ENCODE measurements around the gene LMOD3.

LMOD3 gene

DNA sequence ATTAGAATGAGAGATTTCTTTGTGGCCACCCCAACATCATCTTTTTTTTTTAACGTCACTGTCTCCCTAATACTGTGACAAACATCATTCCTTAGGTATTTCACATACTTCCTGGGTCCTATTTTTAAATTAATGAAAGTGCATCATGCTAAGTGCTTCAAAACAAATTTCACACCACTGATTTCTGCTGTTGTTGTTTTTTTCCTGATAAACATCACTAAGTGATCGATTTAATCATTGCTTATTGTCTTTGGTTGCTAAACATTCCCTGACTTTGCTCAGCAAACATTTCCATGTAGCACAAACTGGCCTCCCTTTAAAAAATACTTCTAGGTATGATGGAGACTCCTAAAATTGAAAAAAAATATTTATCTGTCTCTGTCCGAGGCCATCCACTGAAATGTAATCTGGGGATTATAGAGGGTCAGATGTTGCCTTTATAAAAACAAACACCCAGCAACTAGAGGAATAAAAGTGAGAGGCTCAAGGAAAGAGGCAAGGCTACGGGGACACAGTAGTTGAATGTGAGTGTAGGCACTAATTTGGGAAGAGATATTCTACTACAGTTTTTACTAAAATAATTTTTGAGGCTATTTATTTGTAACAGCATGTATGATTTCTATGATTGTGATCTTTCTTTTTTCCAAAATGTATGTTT lies 20.5 kb upstream of the LMOD3 start:
- in situ Hi-C loops (cut with HindIII; ENCODE audit: low pct_unique_long_range_greater_than_20kb, low sequenced_read_pairs): no loop called here
- TF ChIP-seq JUND (IDR thresholded peaks at IDR 0.05; ENCODE audit: low read depth): no peak
- DNase-seq (ENCODE audit: low read depth in 1 of 2, low spot score in 1 of 2): no peak

DNA sequence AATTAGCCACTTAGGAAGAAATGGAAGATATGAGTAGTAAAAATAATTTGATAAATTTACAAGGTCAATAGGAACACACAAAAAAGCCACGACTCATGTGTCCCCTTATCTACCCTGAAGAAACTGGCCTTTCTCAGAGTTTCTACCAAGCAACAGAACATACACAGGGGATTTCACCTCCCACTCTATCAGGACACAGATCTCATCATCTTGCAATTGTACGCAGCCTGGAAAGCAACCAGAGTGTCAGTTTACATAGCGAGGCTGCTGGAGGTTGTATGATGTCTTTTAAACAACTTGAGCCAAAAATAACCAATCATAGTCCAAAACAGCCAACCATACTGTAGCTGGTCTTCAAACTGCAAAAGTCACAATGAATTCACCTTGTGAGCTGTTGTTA lies 19.7 kb upstream of the LMOD3 start:
- DNase-seq (ENCODE audit: low read depth in 1 of 2, low spot score in 1 of 2): no peak
- TF ChIP-seq JUND (IDR thresholded peaks at IDR 0.05; ENCODE audit: low read depth): no peak

DNA sequence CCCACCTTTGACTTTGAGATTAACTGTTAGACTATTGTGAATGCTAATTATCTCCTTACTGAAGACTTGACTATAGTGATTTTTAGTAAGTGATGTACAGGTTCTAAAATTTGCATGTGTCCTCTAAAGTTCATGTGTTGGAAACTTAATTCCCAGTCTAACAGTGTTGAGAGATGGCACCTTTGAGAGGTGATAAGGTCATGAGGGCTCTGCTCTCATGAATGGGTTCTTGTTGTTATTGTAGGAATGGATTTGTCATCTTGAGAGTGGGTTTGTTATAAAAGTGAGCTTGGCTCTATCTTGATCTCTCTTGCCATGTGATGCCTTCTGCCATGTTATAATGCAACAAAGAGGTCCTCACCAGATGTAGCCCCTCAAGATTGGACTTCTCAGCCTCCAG lies 18.9 kb upstream of the LMOD3 start:
- DNase-seq (ENCODE audit: low read depth in 1 of 2, low spot score in 1 of 2): no peak
- no peak for TF ChIP-seq JUND (IDR thresholded peaks at IDR 0.05; ENCODE audit: low read depth)
- in situ Hi-C loops (cut with HindIII; ENCODE audit: low pct_unique_long_range_greater_than_20kb, low sequenced_read_pairs): no loop called here

More for the DNA sequence above, 19.7 kb upstream of the LMOD3 start:
- in situ Hi-C loops (cut with HindIII; ENCODE audit: low pct_unique_long_range_greater_than_20kb, low sequenced_read_pairs): no loop called here

- no peak for DNase-seq (ENCODE audit: low read depth in 1 of 2, low spot score in 1 of 2)
- no peak for TF ChIP-seq JUND (IDR thresholded peaks at IDR 0.05; ENCODE audit: low read depth)
- in situ Hi-C loops (cut with HindIII; ENCODE audit: low pct_unique_long_range_greater_than_20kb, low sequenced_read_pairs): no loop called here
These were observed 15.0 kb upstream of the LMOD3 start for GRCh38 chr3:69137412-69137811.

DNA sequence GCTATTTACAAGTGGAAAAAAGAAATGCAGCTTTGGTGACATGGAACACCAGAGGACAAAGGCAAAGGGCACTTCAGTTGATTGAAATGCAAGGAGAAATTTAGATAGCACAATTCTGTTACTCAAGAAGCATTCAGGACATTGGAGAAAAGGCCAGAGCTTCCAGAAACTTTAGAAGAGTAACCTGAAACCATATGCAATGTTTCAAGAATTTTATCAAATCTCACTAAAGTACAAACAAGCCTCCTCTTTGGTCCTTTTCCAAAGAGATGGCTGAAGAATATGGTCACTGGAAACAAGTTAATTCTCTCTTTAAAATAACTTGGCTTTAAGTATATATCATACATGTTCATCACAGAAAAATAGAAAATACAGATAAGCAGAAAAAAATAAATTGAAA lies 14.6 kb upstream of the LMOD3 start:
- no peak for DNase-seq (ENCODE audit: low read depth in 1 of 2, low spot score in 1 of 2)
- TF ChIP-seq JUND (IDR thresholded peaks at IDR 0.05; ENCODE audit: low read depth): no peak
- in situ Hi-C loops (cut with HindIII; ENCODE audit: low pct_unique_long_range_greater_than_20kb, low sequenced_read_pairs): no loop called here

- no peak for TF ChIP-seq JUND (IDR thresholded peaks at IDR 0.05; ENCODE audit: low read depth)
- DNase-seq (ENCODE audit: low read depth in 1 of 2, low spot score in 1 of 2): no peak
- in situ Hi-C loops (cut with HindIII; ENCODE audit: low pct_unique_long_range_greater_than_20kb, low sequenced_read_pairs): no loop called here
These were observed 8.3 kb upstream of the LMOD3 start for GRCh38 chr3:69130689-69131088.

GRCh38 chr3:69129531-69129930 lies 7.1 kb upstream of the LMOD3 start:
- TF ChIP-seq JUND (IDR thresholded peaks at IDR 0.05; ENCODE audit: low read depth): no peak
- in situ Hi-C loops (cut with HindIII; ENCODE audit: low pct_unique_long_range_greater_than_20kb, low sequenced_read_pairs): no loop called here
- DNase-seq (ENCODE audit: low read depth in 1 of 2, low spot score in 1 of 2): no peak

GRCh38 chr3:69128509-69128908 lies 6.1 kb upstream of the LMOD3 start:
- in situ Hi-C loops (cut with HindIII; ENCODE audit: low pct_unique_long_range_greater_than_20kb, low sequenced_read_pairs): no loop called here
- TF ChIP-seq JUND (IDR thresholded peaks at IDR 0.05; ENCODE audit: low read depth): no peak
- DNase-seq (ENCODE audit: low read depth in 1 of 2, low spot score in 1 of 2): no peak

DNA sequence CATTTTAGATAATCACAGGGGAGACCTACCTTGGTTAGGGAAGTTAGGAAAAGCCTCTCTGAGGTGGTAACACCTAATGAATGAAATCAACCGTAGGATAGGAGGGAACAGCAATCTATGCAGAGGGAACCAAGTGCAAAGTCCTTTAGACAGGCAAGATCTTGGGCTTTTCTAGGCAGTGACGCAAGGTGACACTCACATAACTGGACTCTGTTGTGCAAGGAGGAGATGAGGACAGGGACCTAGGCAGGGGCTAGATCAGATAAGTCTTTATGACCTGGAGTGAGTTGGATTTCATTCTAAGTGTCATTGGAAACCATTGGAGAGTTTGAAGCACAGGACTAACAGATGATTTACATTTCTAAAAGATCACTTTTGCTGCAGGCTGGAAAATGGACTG lies 4.6 kb upstream of the LMOD3 start:
- DNase-seq (ENCODE audit: low read depth in 1 of 2, low spot score in 1 of 2): no peak
- in situ Hi-C loops (cut with HindIII; ENCODE audit: low pct_unique_long_range_greater_than_20kb, low sequenced_read_pairs): no loop called here
- TF ChIP-seq JUND (IDR thresholded peaks at IDR 0.05; ENCODE audit: low read depth): no peak

- in situ Hi-C loops (cut with HindIII; ENCODE audit: low pct_unique_long_range_greater_than_20kb, low sequenced_read_pairs): no loop called here
- no peak for DNase-seq (ENCODE audit: low read depth in 1 of 2, low spot score in 1 of 2)
- no peak for TF ChIP-seq JUND (IDR thresholded peaks at IDR 0.05; ENCODE audit: low read depth)
These were observed 3.8 kb upstream of the LMOD3 start for GRCh38 chr3:69126216-69126615.

DNA sequence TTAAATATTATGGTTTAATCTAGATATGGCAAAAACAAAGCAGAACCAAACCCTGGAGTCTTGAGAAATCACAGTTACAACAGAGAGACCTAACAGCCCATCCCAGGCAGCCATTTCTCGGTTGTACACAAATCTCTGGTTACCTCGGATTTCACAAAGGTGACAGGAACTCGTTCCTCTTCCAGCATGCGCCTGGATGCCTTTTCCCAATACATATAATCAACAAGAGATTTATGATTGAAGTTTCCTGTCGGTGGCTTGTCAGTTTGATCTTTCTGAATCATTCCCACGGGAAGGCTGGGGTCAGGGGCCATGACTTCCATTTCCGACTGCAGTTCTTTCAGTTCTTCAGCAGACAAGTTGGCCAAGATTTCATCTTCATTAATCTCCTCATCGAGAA lies 445 bp downstream of the LMOD3 start:
- DNase-seq (ENCODE audit: low read depth in 1 of 2, low spot score in 1 of 2): no peak
- in situ Hi-C loops (cut with HindIII; ENCODE audit: low pct_unique_long_range_greater_than_20kb, low sequenced_read_pairs): no loop called here
- TF ChIP-seq JUND (IDR thresholded peaks at IDR 0.05; ENCODE audit: low read depth): no peak

- no peak for TF ChIP-seq JUND (IDR thresholded peaks at IDR 0.05; ENCODE audit: low read depth)
- no peak for DNase-seq (ENCODE audit: low read depth in 1 of 2, low spot score in 1 of 2)
- in situ Hi-C loops (cut with HindIII; ENCODE audit: low pct_unique_long_range_greater_than_20kb, low sequenced_read_pairs): no loop called here
These were observed 882 bp downstream of the LMOD3 start for GRCh38 chr3:69121513-69121912.

DNA sequence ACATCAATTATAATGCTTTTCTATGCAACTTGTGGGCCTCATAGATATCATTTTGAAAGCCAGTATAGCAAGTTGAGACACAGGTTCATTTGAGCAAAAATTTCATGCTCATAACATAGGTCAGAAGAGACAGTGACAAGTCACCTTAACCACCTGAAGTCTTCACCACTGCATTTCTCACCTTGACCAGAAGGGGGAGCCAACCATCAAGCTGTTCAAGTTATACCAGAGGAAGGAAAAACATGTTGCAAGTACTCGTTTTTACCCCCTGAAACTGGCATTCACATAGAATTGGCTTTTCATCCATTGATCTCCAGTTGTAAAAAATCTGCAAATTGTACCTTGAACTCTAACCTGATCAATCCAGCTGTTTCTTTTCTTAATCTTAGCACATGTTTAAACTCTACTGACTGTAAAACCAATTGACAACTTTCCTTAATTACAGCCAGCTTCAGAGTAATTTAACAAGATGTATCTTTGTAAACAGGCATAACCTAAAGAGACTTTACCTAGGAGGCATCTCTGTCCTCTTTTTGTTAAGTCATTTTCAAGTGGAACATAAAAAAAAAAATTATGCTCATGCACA lies 1.4 kb downstream of the LMOD3 start:
- DNase-seq (ENCODE audit: low read depth in 1 of 2, low spot score in 1 of 2): peak; percentile 9 to 83
- no peak for TF ChIP-seq JUND (IDR thresholded peaks at IDR 0.05; ENCODE audit: low read depth)
- in situ Hi-C loops (cut with HindIII; ENCODE audit: low pct_unique_long_range_greater_than_20kb, low sequenced_read_pairs): no loop called here

GRCh38 chr3:69119681-69120080 lies 2.7 kb downstream of the LMOD3 start:
- no peak for TF ChIP-seq JUND (IDR thresholded peaks at IDR 0.05; ENCODE audit: low read depth)
- DNase-seq (ENCODE audit: low read depth in 1 of 2, low spot score in 1 of 2): no peak
- in situ Hi-C loops (cut with HindIII; ENCODE audit: low pct_unique_long_range_greater_than_20kb, low sequenced_read_pairs): no loop called here
